ENCODE results near the gene KRTAP12-4.
"Not testable (repeated sequence)": the region's sequence is repeated elsewhere in the genome, so short reads cannot be mapped to it uniquely, and the experiment has no call there.

Gene KRTAP12-4

DNA sequence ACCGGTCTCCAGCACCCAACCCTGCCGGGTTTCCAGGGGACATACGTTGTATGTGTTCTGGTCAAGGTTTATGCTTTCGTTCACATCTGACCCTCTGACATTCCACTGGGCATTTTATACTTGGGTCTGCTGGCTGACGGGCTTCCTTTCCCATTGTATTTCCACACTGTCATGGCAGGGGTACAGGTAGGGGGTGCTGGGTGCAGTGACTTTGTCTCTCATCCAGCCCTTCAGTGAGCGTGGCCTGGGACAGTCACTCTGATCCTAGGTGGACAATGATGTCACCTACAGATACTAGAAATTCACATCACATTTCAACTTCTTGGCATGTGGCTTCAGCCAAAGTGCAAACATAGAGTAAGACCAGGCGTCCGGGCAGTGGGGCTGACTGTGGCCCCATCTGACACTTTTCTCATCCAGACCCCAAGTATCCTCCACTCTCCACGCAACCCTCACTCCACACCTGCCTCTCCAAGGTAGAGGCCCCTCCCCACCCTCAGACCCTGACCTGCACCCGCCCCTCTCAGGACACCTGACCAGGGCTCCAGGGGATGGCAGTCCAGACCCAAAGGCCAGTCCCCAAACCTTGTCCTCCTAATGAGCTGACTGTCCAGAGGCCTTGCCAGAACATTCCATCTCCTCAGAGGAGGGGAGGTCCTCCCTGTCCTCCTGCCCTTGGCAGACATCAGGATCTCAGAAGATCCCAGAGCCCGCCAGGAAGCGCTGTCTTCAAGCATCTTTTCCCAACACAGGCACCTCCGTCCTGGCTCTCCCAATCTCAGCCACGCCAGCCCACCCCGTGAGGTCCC, 18.0 kb downstream of the KRTAP12-4 start:
- no peak for DNase-seq (ENCODE audit: low read depth)
- TF ChIP-seq, protein P1, sequence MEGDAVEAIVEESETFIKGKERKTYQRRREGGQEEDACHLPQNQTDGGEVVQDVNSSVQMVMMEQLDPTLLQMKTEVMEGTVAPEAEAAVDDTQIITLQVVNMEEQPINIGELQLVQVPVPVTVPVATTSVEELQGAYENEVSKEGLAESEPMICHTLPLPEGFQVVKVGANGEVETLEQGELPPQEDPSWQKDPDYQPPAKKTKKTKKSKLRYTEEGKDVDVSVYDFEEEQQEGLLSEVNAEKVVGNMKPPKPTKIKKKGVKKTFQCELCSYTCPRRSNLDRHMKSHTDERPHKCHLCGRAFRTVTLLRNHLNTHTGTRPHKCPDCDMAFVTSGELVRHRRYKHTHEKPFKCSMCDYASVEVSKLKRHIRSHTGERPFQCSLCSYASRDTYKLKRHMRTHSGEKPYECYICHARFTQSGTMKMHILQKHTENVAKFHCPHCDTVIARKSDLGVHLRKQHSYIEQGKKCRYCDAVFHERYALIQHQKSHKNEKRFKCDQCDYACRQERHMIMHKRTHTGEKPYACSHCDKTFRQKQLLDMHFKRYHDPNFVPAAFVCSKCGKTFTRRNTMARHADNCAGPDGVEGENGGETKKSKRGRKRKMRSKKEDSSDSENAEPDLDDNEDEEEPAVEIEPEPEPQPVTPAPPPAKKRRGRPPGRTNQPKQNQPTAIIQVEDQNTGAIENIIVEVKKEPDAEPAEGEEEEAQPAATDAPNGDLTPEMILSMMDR (conservative IDR thresholded peaks at IDR 0.05; ENCODE audit: low read depth, low read length) = no peak
- H3K4me3 ChIP-seq (ENCODE audit: low read depth, low read length) = no peak overlapping the region

DNA sequence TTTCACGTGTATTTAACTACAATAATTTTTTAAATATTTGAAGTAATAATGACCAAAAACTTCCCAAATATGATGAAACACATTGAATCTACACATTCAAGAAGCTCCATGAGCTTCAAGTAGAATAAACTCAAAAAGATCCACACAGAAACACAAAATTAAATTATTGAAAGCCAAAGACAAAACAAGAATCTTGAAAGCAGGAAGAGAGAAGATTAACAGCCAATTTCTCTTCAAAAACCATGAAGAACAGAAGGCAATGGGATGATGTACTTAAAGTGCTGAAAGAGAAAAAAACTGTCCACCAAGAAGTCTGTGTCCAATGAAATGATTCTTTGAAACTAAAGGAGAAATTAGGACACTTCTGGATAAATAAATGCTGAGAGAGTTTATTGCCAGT, 22.4 kb downstream of the KRTAP12-4 start:
- TF ChIP-seq, protein P1 (conservative IDR thresholded peaks at IDR 0.05; ENCODE audit: low read depth, low read length) = no peak
- no peak overlapping the region for H3K4me3 ChIP-seq (ENCODE audit: low read depth, low read length)
- DNase-seq (ENCODE audit: low read depth) = no peak

- TF ChIP-seq, protein P1 (conservative IDR thresholded peaks at IDR 0.05; ENCODE audit: low read depth, low read length) = no peak
- DNase-seq (ENCODE audit: low read depth) = no peak
- no peak overlapping the region for H3K4me3 ChIP-seq (ENCODE audit: low read depth, low read length)
Measured at GRCh38 chr21:44630440-44630839, 24.0 kb downstream of the KRTAP12-4 start.

- TF ChIP-seq, protein P1 (conservative IDR thresholded peaks at IDR 0.05; ENCODE audit: low read depth, low read length) = no peak
- DNase-seq (ENCODE audit: low read depth) = no peak
- no peak overlapping the region for H3K4me3 ChIP-seq (ENCODE audit: low read depth, low read length)
Measured at GRCh38 chr21:44628707-44629391, 25.6 kb downstream of the KRTAP12-4 start.

DNA sequence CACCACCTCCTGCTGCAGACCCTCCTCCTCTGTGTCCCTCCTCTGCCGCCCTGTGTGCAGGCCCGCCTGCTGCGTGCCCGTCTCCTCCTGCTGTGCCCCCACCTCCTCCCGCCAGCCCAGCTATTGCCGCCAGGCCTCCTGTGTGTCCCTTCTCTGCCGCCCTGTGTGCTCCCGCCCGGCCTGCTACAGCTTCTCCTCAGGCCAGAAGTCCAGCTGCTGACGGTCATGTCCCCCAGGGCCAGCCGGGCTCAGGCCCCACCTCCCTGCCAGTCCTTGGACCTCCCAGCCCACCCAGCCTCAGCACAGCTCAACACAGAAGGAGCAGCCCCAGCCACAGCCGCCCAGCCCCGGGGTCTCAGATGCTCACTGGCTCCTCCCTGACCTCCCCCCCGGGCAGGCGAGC, 26.6 kb downstream of the KRTAP12-4 start:
- DNase-seq (ENCODE audit: low read depth) = not testable (repeated sequence)

GRCh38 chr21:44627181-44627822, 27.2 kb downstream of the KRTAP12-4 start:
- DNase-seq (ENCODE audit: low read depth); H3K4me3 ChIP-seq (ENCODE audit: low read depth, low read length): not testable (repeated sequence)

More for the DNA sequence above, 26.6 kb downstream of the KRTAP12-4 start:
- not testable (repeated sequence) for H3K4me3 ChIP-seq (ENCODE audit: low read depth, low read length)

GRCh38 chr21:44626673-44627143, 27.8 kb downstream of the KRTAP12-4 start, which contains the start of gene KRTAP10-9:
TSS of gene KRTAP10-9 (plus strand) at chr21:44627093. CDS start at chr21:44627172, 79 bp downstream.
- H3K4me3 ChIP-seq (ENCODE audit: low read depth, low read length) = no peak within 1 kb of the TSS
- TF ChIP-seq, protein P1 (conservative IDR thresholded peaks at IDR 0.05; ENCODE audit: low read depth, low read length) = no peak
- DNase-seq (ENCODE audit: low read depth) = no peak

All from choroid plexus epithelial cell (primary cell).